IMR-90 (cell line): ENCODE measurements around the gene PPAN. TPM values are rescaled to one million over a fixed set of nuclear protein-coding genes. Genes with fewer than 3 reads are reported as not detected.

ENCODE experiments used
- ATAC-seq: fragments of 200-7000 bp; cut with Tn5 transposase; 2 replicates; pipeline ENCODE4 v1.9.1; 2020; ENCODE audit warnings: low read depth, mild to moderate bottlenecking, moderate library complexity
- BruUV-seq: library from RNA; stranded (reverse); fragments of 400-500 nt; replicated peaks from 2 replicates; lab custom pipeline; 2021; lab: Mats Ljungman, UMichigan
- CTCF ChIA-PET: fragments of 300-600 bp; formaldehyde crosslinking; extraction: SDS; loops from one replicate; lab custom pipeline; 2021; ENCODE audit warnings: antibody characterized with exemption; lab: Yijun Ruan, JAX
- POLR2A ChIA-PET: fragments of 300-600 bp; sonication (Branson Sonifier 250); formaldehyde crosslinking; loops from one replicate; lab custom pipeline; 2022; ENCODE audit warnings: antibody characterized with exemption; ENCODE audit not compliant: unreplicated experiment; lab: Charles Lee
- DNase-seq: peaks from one replicate; pipeline ENCODE4 v3.0.0; 2013
- H2AFZ ChIP-seq: replicated peaks from 2 replicates; pipeline ENCODE3; 2013; ENCODE audit warnings: low read length, mild to moderate bottlenecking; ENCODE audit not compliant: poor library complexity
- H2AK5ac ChIP-seq: 2 replicates; pipeline ENCODE4 v1.6.1; 2013; ENCODE audit warnings: low read depth, low read length, inconsistent platforms
- H2AK9ac ChIP-seq: replicated peaks from 2 replicates; pipeline ENCODE3; 2013; ENCODE audit warnings: mild to moderate bottlenecking, low read depth, low read length, moderate library complexity; ENCODE audit not compliant: poor library complexity
- H2BK120ac ChIP-seq: 2 replicates; pipeline ENCODE4 v1.6.1; 2013; ENCODE audit warnings: low read depth, low read length, inconsistent platforms
- H2BK15ac ChIP-seq: 3 replicates; pipeline ENCODE4 v1.6.1; 2013; ENCODE audit warnings: low read depth, low read length, inconsistent platforms
- H2BK20ac ChIP-seq: 2 replicates; pipeline ENCODE4 v1.6.1; 2013; ENCODE audit warnings: low read depth, mild to moderate bottlenecking, inconsistent platforms, low read length, moderate library complexity
- H2BK5ac ChIP-seq: 2 replicates; pipeline ENCODE4 v1.6.1; 2013; ENCODE audit warnings: mild to moderate bottlenecking, low read depth, low read length, inconsistent platforms; ENCODE audit not compliant: poor library complexity, severe bottlenecking
- H3K14ac ChIP-seq: replicated peaks from 2 replicates; pipeline ENCODE4 v1.6.1; 2013; ENCODE audit warnings: low read depth, low read length, inconsistent platforms
- H3K18ac ChIP-seq: 2 replicates; pipeline ENCODE4 v1.6.1; 2013; ENCODE audit warnings: low read depth, low read length, control low read depth
- H3K23ac ChIP-seq: 2 replicates; pipeline ENCODE4 v1.6.1; 2013; ENCODE audit warnings: low read depth, low read length, inconsistent platforms
- H3K27ac ChIP-seq: 2 replicates; pipeline ENCODE4 v1.5.1; 2013; ENCODE audit warnings: mild to moderate bottlenecking, control low read depth, low read length; ENCODE audit not compliant: insufficient read depth
- H3K27me3 ChIP-seq: 2 replicates; pipeline ENCODE4 v1.6.1; 2013; ENCODE audit warnings: low read length; ENCODE audit not compliant: control insufficient read depth, insufficient read depth
- H3K36me3 ChIP-seq: 2 replicates; pipeline ENCODE4 v1.6.1; 2013; ENCODE audit warnings: low read length, mixed read lengths; ENCODE audit not compliant: control insufficient read depth, insufficient read depth
- H3K4ac ChIP-seq: 2 replicates; pipeline ENCODE4 v1.6.1; 2013; ENCODE audit warnings: low read depth, low read length, inconsistent platforms
- H3K4me1 ChIP-seq: 2 replicates; pipeline ENCODE4 v1.6.1; 2013; ENCODE audit warnings: low read length, mixed read lengths; ENCODE audit not compliant: control insufficient read depth, insufficient read depth
- H3K4me2 ChIP-seq: 2 replicates; pipeline ENCODE4 v1.6.1; 2013; ENCODE audit warnings: low read depth, mild to moderate bottlenecking, control low read depth, low read length, moderate library complexity
- H3K4me3 ChIP-seq: 2 replicates; pipeline ENCODE4 v1.5.1; 2013; ENCODE audit warnings: low read depth, mild to moderate bottlenecking, control low read depth, low read length, moderate library complexity; ENCODE audit not compliant: insufficient read depth
- H3K56ac ChIP-seq: 2 replicates; pipeline ENCODE4 v1.6.1; 2013; ENCODE audit warnings: low read length, inconsistent platforms; ENCODE audit not compliant: insufficient read depth; ENCODE audit errors: extremely low read depth
- H3K79me1 ChIP-seq, 2 experiments: 2 replicates each; pipeline ENCODE4 v1.6.1; 2013; ENCODE audit warnings: low read length in 2 of 2, inconsistent platforms in 1 of 2, low read depth in 1 of 2
- H3K9ac ChIP-seq: 2 replicates; pipeline ENCODE4 v1.6.1; 2013; ENCODE audit warnings: low read depth, low read length, control low read depth
- H3K9me1 ChIP-seq: 2 replicates; pipeline ENCODE4 v1.6.1; 2013; ENCODE audit warnings: low read length, inconsistent platforms; ENCODE audit not compliant: insufficient read depth
- H3K9me3 ChIP-seq: 2 replicates; pipeline ENCODE4 v1.6.1; 2013; ENCODE audit warnings: low read length; ENCODE audit not compliant: control insufficient read depth, insufficient read depth
- H4K20me1 ChIP-seq: 2 replicates; pipeline ENCODE4 v1.6.1; 2013; ENCODE audit warnings: low read length, inconsistent platforms; ENCODE audit not compliant: insufficient read depth
- H4K5ac ChIP-seq: 2 replicates; pipeline ENCODE4 v1.6.1; 2013; ENCODE audit warnings: mild to moderate bottlenecking, low read depth, low read length, control low read depth
- H4K8ac ChIP-seq, 2 experiments: 2 replicates each; pipeline ENCODE4 v1.6.1; 2013; ENCODE audit warnings: low read depth in 2 of 2, low read length in 2 of 2, control low read depth in 1 of 2, inconsistent platforms in 1 of 2
- H4K91ac ChIP-seq: 2 replicates; pipeline ENCODE4 v1.6.1; 2013; ENCODE audit warnings: low read depth, low read length, inconsistent platforms; ENCODE audit not compliant: insufficient read depth
- MAZ ChIP-seq: IDR thresholded peaks from 2 replicates; pipeline ENCODE4 v1.6.1; 2012; ENCODE audit warnings: low read depth, mild to moderate bottlenecking, low read length, improper control_type of control experiment, moderate library complexity, borderline replicate concordance
- MXI1 ChIP-seq: IDR thresholded peaks from 2 replicates; pipeline ENCODE4 v1.6.1; 2012; ENCODE audit warnings: low read depth, mild to moderate bottlenecking, low read length, moderate library complexity, borderline replicate concordance
- USF2 ChIP-seq: fragments of 150-350 bp; IDR thresholded peaks from 2 replicates; pipeline ENCODE4 v1.6.1; 2017; ENCODE audit warnings: mild to moderate bottlenecking, antibody characterized with exemption, low read length, low read depth
- WGBS, 2 experiments: methylation state at CpG; one replicate each; pipeline versions ENCODE4 v1.1.5 to v1.1.7; 2013; ENCODE audit warnings: missing lambda C conversion rate in 2 of 2; ENCODE audit not compliant: insufficient read length in 1 of 2; ENCODE audit errors: extremely low coverage in 2 of 2; 5-methylcytosine and 5-hydroxymethylcytosine counted together
- dilution Hi-C: fragments of 300-500 bp; cut with HindIII; formaldehyde crosslinking; loops from one replicate; pipeline ENCODE4 v1.14.3; 2018; ENCODE audit warnings: low sequenced_read_pairs; ENCODE audit not compliant: unreplicated experiment
- in situ Hi-C: fragments of 300-500 bp; cut with MboI; formaldehyde crosslinking; loops from 3 replicates; pipeline ENCODE4 v1.14.3; 2019; ENCODE audit warnings: low sequenced_read_pairs, inconsistent platforms, mixed read lengths
- intact Hi-C: fragments of 100-400 bp; cut with micrococcal nuclease; formaldehyde crosslinking; loops from 2 replicates; pipeline ENCODE4 v1.10.0; 2022
- polyA plus RNA-seq, 3 experiments: library from polyadenylated mRNA; depleted of rRNA; stranded (reverse); fragments of >200 nt; gene quantifications; 2 replicates each; pipeline ENCODE4 v1.2.3, GENCODE V29; 2012; ENCODE audit warnings: low replicate concordance in 1 of 3
- total RNA-seq: library from RNA; depleted of rRNA; stranded (reverse); fragments of >200 nt; gene quantifications from 2 replicates; pipeline ENCODE4 v1.2.3, GENCODE V29; 2012

Gene PPAN
- total and polyA plus RNA-seq, 2 of the 4 experiments (the other 2 are of a cell fraction), result 24.0 to 41.6 TPM

GRCh38 chr19:10095948-10096614, 10.1 kb upstream of the PPAN start:
- H4K20me1 ChIP-seq, result no peaks in the 10 kb centered on the region
- POLR2A ChIA-PET, result interaction anchor here (0.7 to 1.0 kb wide), 2 partner anchors 96 to 109 kb away, joined by 3 read pairs; no protein-coding TSS in a partner anchor
- peak overlapping the region; percentile 79 for H3K27ac ChIP-seq
- H3K9me1 ChIP-seq, result no peaks in the 10 kb centered on the region
- CTCF ChIA-PET, result no interaction called here
- H3K56ac ChIP-seq, result no peak overlapping the region
- peak overlapping the region; percentile 87 for H4K91ac ChIP-seq
- H2BK20ac ChIP-seq, result no peak overlapping the region
- peak overlapping the region; percentile 84 for H3K9ac ChIP-seq
- H4K5ac ChIP-seq, result peak overlapping the region; percentile 92
- no peaks in the 10 kb centered on the region for H3K9me3 ChIP-seq
- H3K14ac ChIP-seq, result peak overlapping the region; percentile 86
- peaks cover 15% of the 10 kb centered on the region; the same call in 1 of the 2 replicates for H3K36me3 ChIP-seq
- peak overlapping the region; percentile 55 for H3K4me3 ChIP-seq
- dilution Hi-C loops, result no loop called here
- no peak overlapping the region for H3K18ac ChIP-seq
- no peaks in the 10 kb centered on the region for H3K27me3 ChIP-seq
- no peak overlapping the region for H2BK15ac ChIP-seq
- TF ChIP-seq MAZ (no peak), MXI1 (peak; percentile 87; the same call in 1 of the 2 replicates), USF2 (peak; percentile 65)
- in situ Hi-C loops, result no loop called here
- H3K4me2 ChIP-seq, result peak overlapping the region; percentile 90
- ATAC-seq (peak; percentile 98), DNase-seq (peak; percentile 89)
- H3K23ac ChIP-seq, result peak overlapping the region; percentile 88
- intact Hi-C loops, result loop anchor here (5.0 kb wide), 1 partner anchor 164 kb away; no protein-coding TSS in a partner anchor
- WGBS, 2 experiments, result 3% methylated on average over 67 of the region's 97 CpGs; no CpG with 5 or more reads in 1 of the 2 experiments
- peak overlapping the region; percentile 77 for H2BK120ac ChIP-seq
- H3K4ac ChIP-seq, result peak overlapping the region; percentile 96
- peaks cover 4% of the 10 kb centered on the region for H3K4me1 ChIP-seq
- H2BK5ac ChIP-seq, result peak overlapping the region; percentile 88
- peak overlapping the region; percentile 98 to 100 for H4K8ac ChIP-seq
- H2AFZ ChIP-seq, result peak overlapping the region; percentile 100
- peak overlapping the region; percentile 94 for H2AK5ac ChIP-seq
- no TSS peak for BruUV-seq
- H3K79me1 ChIP-seq, result no peaks in the 10 kb centered on the region
- peak overlapping the region; percentile 98 for H2AK9ac ChIP-seq
